GM03348 (cell line): ENCODE results near the gene OGA.

Source experiments
- DNase-seq: peaks from one replicate; pipeline ENCODE4 v3.0.0; 2012; ENCODE audit warnings: low spot score

OGA gene

GRCh38 chr10:101758858-101759257 lies 59.4 kb downstream of the OGA start:
- no peak for DNase-seq

DNA sequence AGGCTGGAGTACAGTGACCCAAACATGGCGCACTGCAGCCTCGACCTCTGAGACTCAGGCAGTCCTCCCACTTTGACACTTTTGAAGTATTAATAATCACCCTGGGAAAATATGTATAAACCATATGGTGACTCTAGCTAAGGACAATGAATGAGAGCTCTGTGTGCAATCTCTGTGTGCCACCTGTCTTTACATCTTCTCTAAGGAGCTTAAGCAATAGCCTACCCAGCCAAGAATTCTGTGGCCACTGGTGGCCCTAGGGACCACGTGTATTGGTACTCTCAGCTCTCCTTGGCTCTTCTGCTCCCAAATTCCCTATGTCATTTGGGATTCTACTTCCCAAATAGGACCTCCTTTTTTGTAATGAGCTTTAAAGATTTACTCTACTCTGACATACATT lies 66.0 kb downstream of the OGA start:
- DNase-seq = no peak

GRCh38 chr10:101749047-101750016 lies 68.9 kb downstream of the OGA start:
- no peak for DNase-seq

DNA sequence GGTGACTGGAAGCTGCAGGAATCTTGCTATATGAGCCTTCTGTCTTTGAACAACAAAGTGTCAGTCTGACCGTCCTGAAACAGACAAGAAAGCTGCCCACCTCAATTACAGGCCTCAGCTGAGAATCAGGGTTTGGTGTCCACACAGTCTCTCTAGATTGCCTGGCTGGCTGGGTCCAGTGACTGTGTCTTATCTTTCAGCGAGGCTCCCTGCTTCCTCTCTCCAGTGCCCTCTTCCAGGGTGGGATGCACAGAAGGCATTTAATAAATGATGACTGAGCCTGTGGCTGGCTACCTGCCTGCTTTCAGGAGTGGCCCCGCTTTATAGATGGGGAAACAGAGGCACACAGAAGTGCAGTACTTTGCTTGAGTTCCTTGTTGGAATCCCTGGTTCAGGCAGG lies 69.7 kb downstream of the OGA start:
- DNase-seq = no peak

- no peak for DNase-seq
Observed at GRCh38 chr10:101745074-101745696, 73.1 kb downstream of the OGA start.

DNA sequence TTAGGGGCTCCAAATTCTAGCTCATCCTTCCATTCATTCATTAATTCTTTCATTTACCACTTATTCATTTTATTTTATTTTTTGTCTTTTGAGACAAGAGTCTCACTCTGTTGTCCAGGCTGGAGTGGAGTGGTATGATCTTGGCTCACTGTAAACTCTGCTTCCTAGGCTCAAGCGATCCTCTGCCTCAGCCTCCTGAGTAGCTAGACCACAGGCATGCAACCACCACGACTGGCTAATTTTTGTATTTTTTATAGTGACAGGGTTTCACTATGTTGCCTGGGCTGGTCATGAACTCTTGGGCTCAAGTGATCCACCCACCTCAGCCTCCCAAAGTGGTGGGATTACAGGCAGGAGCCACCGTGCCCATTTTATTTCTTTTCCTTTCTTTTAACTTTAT lies 74.0 kb downstream of the OGA start:
- DNase-seq = no peak

- no peak for DNase-seq
Observed at GRCh38 chr10:101741938-101742337, 76.3 kb downstream of the OGA start.

GRCh38 chr10:101736666-101737065 lies 81.6 kb downstream of the OGA start:
- DNase-seq = no peak
